ENCODE results near the gene CELF2. TPM values are rescaled to one million over a fixed set of nuclear protein-coding genes. Genes with fewer than 3 reads are reported as not detected.

Gene CELF2
- total RNA-seq, 1 experiment from 2014 or later, result 28.7 TPM

GRCh38 chr10:11253385-11254002, 235.8 kb downstream of the CELF2 start:
- no peak overlapping the region for H2BK15ac ChIP-seq (ENCODE audit: low read depth, low read length)
- H3K23ac ChIP-seq (ENCODE audit: insufficient read length, low read depth, low read length), result no peak overlapping the region
- no peak overlapping the region for H2BK12ac ChIP-seq (ENCODE audit: insufficient read length, low read depth, low read length)
- no peaks in the 10 kb centered on the region for H3K9me3 Mint-ChIP-seq
- H3K4me1 Mint-ChIP-seq, result peaks cover 17 to 18% of the 10 kb centered on the region in 2 experiments
- no peak for DNase-seq
- no peaks in the 10 kb centered on the region for H4K20me1 ChIP-seq (ENCODE audit: control insufficient read depth, insufficient read depth, insufficient read length)
- no peak overlapping the region for H2BK20ac ChIP-seq (ENCODE audit: low read depth, low read length, poor library complexity, severe bottlenecking)
- no peak overlapping the region for H3K4me3 Mint-ChIP-seq
- H3T11ph ChIP-seq (ENCODE audit: low read length), result no peak overlapping the region
- H3K9me3 ChIP-seq (ENCODE audit: control insufficient read depth, low read depth, low read length), result no peaks in the 10 kb centered on the region
- H3K27me3 Mint-ChIP-seq (ENCODE audit: low read depth), result no peaks in the 10 kb centered on the region
- H4K91ac ChIP-seq (ENCODE audit: insufficient read length, low read depth, low read length), result no peak overlapping the region
- no CpG with 5 or more reads among the region's 10 CpGs for WGBS (ENCODE audit: extremely low coverage, insufficient read length, low lambda C conversion rate)
- H3K27ac ChIP-seq (ENCODE audit: insufficient read length, low read depth, low read length), result no peak overlapping the region
- no peaks in the 10 kb centered on the region for H3K79me2 ChIP-seq (ENCODE audit: insufficient read depth, low read length)
- H2BK120ac ChIP-seq (ENCODE audit: low read depth, low read length, poor library complexity, severe bottlenecking), result no peak overlapping the region
- no peak overlapping the region for H3K4ac ChIP-seq (ENCODE audit: low read depth, low read length)
- no peak overlapping the region for H2AFZ ChIP-seq (ENCODE audit: low read length)
- peaks cover 7% of the 10 kb centered on the region for H3K4me1 ChIP-seq (ENCODE audit: insufficient read depth, low read length)
- H2AK5ac ChIP-seq (ENCODE audit: insufficient read length, low read length), result no peak overlapping the region
- no peak for TF ChIP-seq CTCF (conservative IDR thresholded peaks at IDR 0.05)
- no peaks in the 10 kb centered on the region for H3K23me2 ChIP-seq (ENCODE audit: insufficient read length, low read depth, low read length, poor library complexity, severe bottlenecking)
- H3K79me1 ChIP-seq (ENCODE audit: insufficient read depth, low read depth, low read length, poor library complexity, severe bottlenecking), result no peaks in the 10 kb centered on the region
- H2BK5ac ChIP-seq (ENCODE audit: insufficient read length, low read length), result no peak overlapping the region
- H3K27me3 ChIP-seq (ENCODE audit: insufficient read depth, low read length), result no peaks in the 10 kb centered on the region
- H4K5ac ChIP-seq (ENCODE audit: insufficient read length, low read depth, low read length), result no peak overlapping the region
- no peak overlapping the region for H3K18ac ChIP-seq (ENCODE audit: insufficient read length, low read depth, low read length)
- H3K4me2 ChIP-seq (ENCODE audit: insufficient read depth, insufficient read length, low read length), result no peak overlapping the region
- H3K36me3 Mint-ChIP-seq (ENCODE audit: insufficient read depth in 1 of 3, low read depth in 3 of 3), result peaks cover 3 to 28% (median 8%) of the 10 kb centered on the region in 3 experiments
- no peak overlapping the region for H3K14ac ChIP-seq (ENCODE audit: insufficient read depth, low read length)
- H3K9ac ChIP-seq (ENCODE audit: extremely low read depth, insufficient read length, low read length), result no peak overlapping the region
- no peak overlapping the region for H3K27ac Mint-ChIP-seq
- no peak overlapping the region for H3K56ac ChIP-seq (ENCODE audit: insufficient read length, low read depth, low read length)
- no peak overlapping the region for H4K8ac ChIP-seq (replicated peaks; ENCODE audit: insufficient read length, low read depth, low read length)
